Suprapubic skin (tissue), 3 donors: ENCODE measurements around the gene ARMH1.

ENCODE experiments used
- CTCF ChIP-seq, 2 donors: fragments of 200-600 bp in 1 of 2; fragments of 450-650 bp in 1 of 2; sonication (generic) in 1 of 2; IDR thresholded peaks; one replicate each; pipeline ENCODE4 v1.5.1; 2016 to 2019; ENCODE audit warnings: antibody characterized with exemption in 2 of 2, mild to moderate bottlenecking in 1 of 2, moderate library complexity in 1 of 2
- POLR2AphosphoS5 ChIP-seq, 3 donors: sonication (generic); formaldehyde crosslinking; IDR thresholded peaks; one replicate each; pipeline ENCODE4 v1.6.1; 2017; ENCODE audit warnings: antibody characterized with exemption in 3 of 3

- TF ChIP-seq POLR2AphosphoS5 (IDR thresholded peaks at IDR 0.05) (no peak), CTCF (IDR thresholded peaks at IDR 0.05) (no peak)
Observed at GRCh38 chr1:44673675-44674112, 820 bp upstream of the ARMH1 start.
